ENCODE data around the gene KCTD3. TPM values are rescaled to one million over a fixed set of nuclear protein-coding genes. Genes with fewer than 3 reads are reported as not detected.

The KCTD3 gene
- total and polyA plus RNA-seq, 2 donors: 14.7 to 28.9 TPM

- Histone ChIP-seq H3K27ac (ENCODE audit: low read depth in 1 of 2, low read length in 1 of 2) (no peak overlapping the region), H3K4me1 (ENCODE audit: control insufficient read depth in 2 of 2, insufficient read depth in 2 of 2, low read length in 2 of 2) (no peaks in the 10 kb centered on the region), H3K27me3 (ENCODE audit: control insufficient read depth in 2 of 2, insufficient read depth in 1 of 2, low read length in 1 of 2) (no peaks in the 10 kb centered on the region), H3K4me3 (ENCODE audit: low read length in 2 of 2) (no peak overlapping the region), H3K9me3 (ENCODE audit: control insufficient read depth in 2 of 2, insufficient read depth in 1 of 2, low read length in 1 of 2) (no peaks in the 10 kb centered on the region), H3K36me3 (ENCODE audit: control insufficient read depth in 2 of 2, insufficient read depth in 2 of 2, low read length in 1 of 2) (no peaks in the 10 kb centered on the region)
- 99% methylated on average over 1 of the region's 1 CpG for WGBS
- no peak for DNase-seq (ENCODE audit: low read depth in 6 of 9, low spot score in 9 of 9)
Measured at GRCh38 chr1:215547011-215547410, 20.1 kb upstream of the KCTD3 start.

- 95% methylated on average over 5 of the region's 5 CpGs for WGBS
- no peak overlapping the region for H3K27ac ChIP-seq (ENCODE audit: low read depth in 1 of 2, low read length in 1 of 2)
- H3K4me3 ChIP-seq (ENCODE audit: low read length in 2 of 2): no peak overlapping the region
- no peaks in the 10 kb centered on the region for H3K9me3 ChIP-seq (ENCODE audit: control insufficient read depth in 2 of 2, insufficient read depth in 1 of 2, low read length in 1 of 2)
- no peaks in the 10 kb centered on the region for H3K27me3 ChIP-seq (ENCODE audit: control insufficient read depth in 2 of 2, insufficient read depth in 1 of 2, low read length in 1 of 2)
- DNase-seq (ENCODE audit: low read depth in 6 of 9, low spot score in 9 of 9): no peak
- no peaks in the 10 kb centered on the region for H3K36me3 ChIP-seq (ENCODE audit: control insufficient read depth in 2 of 2, insufficient read depth in 2 of 2, low read length in 1 of 2)
- H3K4me1 ChIP-seq (ENCODE audit: control insufficient read depth in 2 of 2, insufficient read depth in 2 of 2, low read length in 2 of 2): no peaks in the 10 kb centered on the region
Measured at GRCh38 chr1:215551806-215552205, 15.3 kb upstream of the KCTD3 start.

GRCh38 chr1:215554865-215555264, 12.2 kb upstream of the KCTD3 start:
- DNase-seq (ENCODE audit: low read depth in 6 of 9, low spot score in 9 of 9): no peak
- Histone ChIP-seq H3K4me1 (ENCODE audit: control insufficient read depth in 2 of 2, insufficient read depth in 2 of 2, low read length in 2 of 2) (no peaks in the 10 kb centered on the region), H3K9me3 (ENCODE audit: control insufficient read depth in 2 of 2, insufficient read depth in 1 of 2, low read length in 1 of 2) (no peaks in the 10 kb centered on the region), H3K36me3 (ENCODE audit: control insufficient read depth in 2 of 2, insufficient read depth in 2 of 2, low read length in 1 of 2) (no peaks in the 10 kb centered on the region), H3K27ac (ENCODE audit: low read depth in 1 of 2, low read length in 1 of 2) (no peak overlapping the region), H3K4me3 (ENCODE audit: low read length in 2 of 2) (no peak overlapping the region), H3K27me3 (ENCODE audit: control insufficient read depth in 2 of 2, insufficient read depth in 1 of 2, low read length in 1 of 2) (no peaks in the 10 kb centered on the region)
- WGBS: 96% methylated on average over 1 of the region's 1 CpG

GRCh38 chr1:215555531-215555930, 11.6 kb upstream of the KCTD3 start:
- Histone ChIP-seq H3K4me3 (ENCODE audit: low read length in 2 of 2) (no peak overlapping the region), H3K36me3 (ENCODE audit: control insufficient read depth in 2 of 2, insufficient read depth in 2 of 2, low read length in 1 of 2) (no peaks in the 10 kb centered on the region), H3K27ac (ENCODE audit: low read depth in 1 of 2, low read length in 1 of 2) (no peak overlapping the region), H3K9me3 (ENCODE audit: control insufficient read depth in 2 of 2, insufficient read depth in 1 of 2, low read length in 1 of 2) (no peaks in the 10 kb centered on the region), H3K4me1 (ENCODE audit: control insufficient read depth in 2 of 2, insufficient read depth in 2 of 2, low read length in 2 of 2) (no peaks in the 10 kb centered on the region), H3K27me3 (ENCODE audit: control insufficient read depth in 2 of 2, insufficient read depth in 1 of 2, low read length in 1 of 2) (no peaks in the 10 kb centered on the region)
- 75% methylated on average over 1 of the region's 1 CpG for WGBS
- DNase-seq (ENCODE audit: low read depth in 6 of 9, low spot score in 9 of 9): no peak

- no peaks in the 10 kb centered on the region for H3K36me3 ChIP-seq (ENCODE audit: control insufficient read depth in 2 of 2, insufficient read depth in 2 of 2, low read length in 1 of 2)
- no peak overlapping the region for H3K27ac ChIP-seq (ENCODE audit: low read depth in 1 of 2, low read length in 1 of 2)
- no peaks in the 10 kb centered on the region for H3K27me3 ChIP-seq (ENCODE audit: control insufficient read depth in 2 of 2, insufficient read depth in 1 of 2, low read length in 1 of 2)
- DNase-seq (ENCODE audit: low read depth in 6 of 9, low spot score in 9 of 9): no peak
- H3K4me3 ChIP-seq (ENCODE audit: low read length in 2 of 2): no peak overlapping the region
- no peaks in the 10 kb centered on the region for H3K4me1 ChIP-seq (ENCODE audit: control insufficient read depth in 2 of 2, insufficient read depth in 2 of 2, low read length in 2 of 2)
- no peaks in the 10 kb centered on the region for H3K9me3 ChIP-seq (ENCODE audit: control insufficient read depth in 2 of 2, insufficient read depth in 1 of 2, low read length in 1 of 2)
- WGBS: 96% methylated on average over 2 of the region's 2 CpGs
Measured at GRCh38 chr1:215556996-215557395, 10.1 kb upstream of the KCTD3 start.

- Histone ChIP-seq H3K27me3 (ENCODE audit: control insufficient read depth in 2 of 2, insufficient read depth in 1 of 2, low read length in 1 of 2) (no peaks in the 10 kb centered on the region), H3K36me3 (ENCODE audit: control insufficient read depth in 2 of 2, insufficient read depth in 2 of 2, low read length in 1 of 2) (no peaks in the 10 kb centered on the region), H3K9me3 (ENCODE audit: control insufficient read depth in 2 of 2, insufficient read depth in 1 of 2, low read length in 1 of 2) (no peaks in the 10 kb centered on the region), H3K27ac (ENCODE audit: low read depth in 1 of 2, low read length in 1 of 2) (no peak overlapping the region), H3K4me1 (ENCODE audit: control insufficient read depth in 2 of 2, insufficient read depth in 2 of 2, low read length in 2 of 2) (no peaks in the 10 kb centered on the region), H3K4me3 (ENCODE audit: low read length in 2 of 2) (no peak overlapping the region)
- no peak for DNase-seq (ENCODE audit: low read depth in 6 of 9, low spot score in 9 of 9)
- WGBS: 97% methylated on average over 1 of the region's 1 CpG
Measured at GRCh38 chr1:215557504-215557903, 9.6 kb upstream of the KCTD3 start.

- no peaks in the 10 kb centered on the region for H3K4me1 ChIP-seq (ENCODE audit: control insufficient read depth in 2 of 2, insufficient read depth in 2 of 2, low read length in 2 of 2)
Measured at GRCh38 chr1:215557992-215558626, 9.0 kb upstream of the KCTD3 start.

GRCh38 chr1:215567491-215568298, 591 bp downstream of the KCTD3 start:
- peak overlapping the region; percentile 74 to 80 for H3K27ac ChIP-seq (ENCODE audit: low read depth in 1 of 2, low read length in 1 of 2)
- H3K27me3 ChIP-seq (ENCODE audit: control insufficient read depth in 2 of 2, insufficient read depth in 1 of 2, low read length in 1 of 2): peaks cover 0 to 3% of the 10 kb centered on the region in 2 donors
- under 1% methylated on average over 63 of the region's 63 CpGs for WGBS
- H3K9me3 ChIP-seq (ENCODE audit: control insufficient read depth in 2 of 2, insufficient read depth in 1 of 2, low read length in 1 of 2): no peaks in the 10 kb centered on the region
- H3K4me1 ChIP-seq (ENCODE audit: control insufficient read depth in 2 of 2, insufficient read depth in 2 of 2, low read length in 2 of 2): peaks cover 0 to 6% of the 10 kb centered on the region in 2 donors
- peak overlapping the region; percentile 71 to 83 for H3K4me3 ChIP-seq (ENCODE audit: low read length in 2 of 2)
- no peaks in the 10 kb centered on the region for H3K36me3 ChIP-seq (ENCODE audit: control insufficient read depth in 2 of 2, insufficient read depth in 2 of 2, low read length in 1 of 2)
- peak; percentile 9 to 62 (median 24) for DNase-seq (ENCODE audit: low read depth in 6 of 9, low spot score in 9 of 9)

More at GRCh38 chr1:215557992-215558626, 9.0 kb upstream of the KCTD3 start:
- no peak overlapping the region for H3K27ac ChIP-seq (ENCODE audit: low read depth in 1 of 2, low read length in 1 of 2)
- DNase-seq (ENCODE audit: low read depth in 6 of 9, low spot score in 9 of 9): no peak
- H3K27me3 ChIP-seq (ENCODE audit: control insufficient read depth in 2 of 2, insufficient read depth in 1 of 2, low read length in 1 of 2): no peaks in the 10 kb centered on the region
- 95% methylated on average over 4 of the region's 4 CpGs for WGBS
- no peak overlapping the region for H3K4me3 ChIP-seq (ENCODE audit: low read length in 2 of 2)
- no peaks in the 10 kb centered on the region for H3K36me3 ChIP-seq (ENCODE audit: control insufficient read depth in 2 of 2, insufficient read depth in 2 of 2, low read length in 1 of 2)
- H3K9me3 ChIP-seq (ENCODE audit: control insufficient read depth in 2 of 2, insufficient read depth in 1 of 2, low read length in 1 of 2): no peaks in the 10 kb centered on the region

- no peaks in the 10 kb centered on the region for H3K36me3 ChIP-seq (ENCODE audit: control insufficient read depth in 2 of 2, insufficient read depth in 2 of 2, low read length in 1 of 2)
- peaks cover 0 to 3% of the 10 kb centered on the region in 2 donors for H3K27me3 ChIP-seq (ENCODE audit: control insufficient read depth in 2 of 2, insufficient read depth in 1 of 2, low read length in 1 of 2)
- peak overlapping the region in 1 of 2 donors; percentile 74 for H3K27ac ChIP-seq (ENCODE audit: low read depth in 1 of 2, low read length in 1 of 2)
- H3K4me3 ChIP-seq (ENCODE audit: low read length in 2 of 2): peak overlapping the region; percentile 71 to 83
- peak in 2 of 9 donors; percentile 3 to 7 for DNase-seq (ENCODE audit: low read depth in 6 of 9, low spot score in 9 of 9)
- no peaks in the 10 kb centered on the region for H3K9me3 ChIP-seq (ENCODE audit: control insufficient read depth in 2 of 2, insufficient read depth in 1 of 2, low read length in 1 of 2)
- peaks cover 0 to 6% of the 10 kb centered on the region in 2 donors for H3K4me1 ChIP-seq (ENCODE audit: control insufficient read depth in 2 of 2, insufficient read depth in 2 of 2, low read length in 2 of 2)
- 3% methylated on average over 5 of the region's 5 CpGs for WGBS
Measured at GRCh38 chr1:215568299-215568692, 1.2 kb downstream of the KCTD3 start.
